ENCODE measurements around the gene IDH1. TPM values are rescaled to one million over a fixed set of nuclear protein-coding genes. Genes with fewer than 3 reads are reported as not detected.
"Not testable (repeated sequence)": the region's sequence is repeated elsewhere in the genome, so short reads cannot be mapped to it uniquely, and the experiment has no call there.

IDH1 gene
- total and polyA plus RNA-seq, 2 experiments from 2014 or later = 53.5 to 53.6 TPM

- Histone ChIP-seq H3K9me2 (ENCODE audit: insufficient read depth) (no peaks in the 10 kb centered on the region), H3K79me2 (ENCODE audit: insufficient read depth) (peaks cover 35% of the 10 kb centered on the region), H3K9me3 (ENCODE audit: low read depth) (no peaks in the 10 kb centered on the region), H3K27ac (no peak overlapping the region), H3K27me3 (replicated peaks; ENCODE audit: insufficient read depth) (no peaks in the 10 kb centered on the region), H3K4me2 (ENCODE audit: unreplicated experiment) (no peak overlapping the region), H3F3A (ENCODE audit: insufficient read depth) (0 out of 2 replicates have a peak, but pooled peaks cover 8% of the 10 kb centered on the region), H3K9ac (no peak overlapping the region), H2AFZ (no peak overlapping the region), H3K36me3 (ENCODE audit: low read depth) (peaks cover 69% of the 10 kb centered on the region), H3K4me1 (ENCODE audit: insufficient read depth) (no peaks in the 10 kb centered on the region), H3K4me3 (no peak overlapping the region), H4K20me1 (ENCODE audit: insufficient read depth) (no peaks in the 10 kb centered on the region)
- no peak for TF ChIP-seq EZH2 (IDR thresholded peaks at IDR 0.05; ENCODE audit: insufficient read depth, poor library complexity, severe bottlenecking)
- TF ChIP-seq EZH2phosphoT487 (IDR thresholded peaks at IDR 0.05; ENCODE audit: insufficient read depth, low read depth) = no peak
- in situ Hi-C loops (cut with MboI) = no loop called here
- no peak for DNase-seq
Observed at GRCh38 chr2:208274748-208275147, 19.9 kb upstream of the IDH1 start.

DNA sequence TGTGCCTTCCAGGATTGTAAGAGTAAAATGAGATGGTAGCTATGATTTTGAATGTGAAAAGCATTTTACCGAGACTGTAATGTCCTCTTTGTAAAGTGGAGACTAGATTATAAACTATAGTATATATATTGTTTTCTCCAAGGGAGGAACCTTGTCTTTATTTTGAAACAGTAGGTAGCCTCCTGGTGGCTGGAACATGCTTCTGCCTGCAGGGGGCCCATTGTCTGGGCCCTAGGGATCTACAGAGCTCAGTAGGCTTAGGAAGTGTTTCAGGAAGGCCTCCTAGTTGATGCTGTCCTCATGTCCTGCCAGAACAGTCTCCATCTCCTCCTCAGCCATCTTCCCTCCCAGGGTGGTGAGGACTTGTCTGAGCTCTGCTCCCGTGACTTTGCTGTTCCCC is 14.2 kb upstream of the IDH1 start:
- TF ChIP-seq EZH2 (IDR thresholded peaks at IDR 0.05; ENCODE audit: insufficient read depth, poor library complexity, severe bottlenecking) = no peak
- TF ChIP-seq EZH2phosphoT487 (IDR thresholded peaks at IDR 0.05; ENCODE audit: insufficient read depth, low read depth) = no peak
- DNase-seq = no peak
- H3K9ac ChIP-seq = no peak overlapping the region
- no peak overlapping the region for H3K27ac ChIP-seq
- H3K4me3 ChIP-seq = no peak overlapping the region
- H3K9me3 ChIP-seq (ENCODE audit: low read depth) = no peaks in the 10 kb centered on the region
- peaks cover 56% of the 10 kb centered on the region for H3K79me2 ChIP-seq (ENCODE audit: insufficient read depth)
- peaks cover 23% of the 10 kb centered on the region for H3K36me3 ChIP-seq (ENCODE audit: low read depth)
- H3K27me3 ChIP-seq (replicated peaks; ENCODE audit: insufficient read depth) = no peaks in the 10 kb centered on the region
- no peak overlapping the region for H3K4me2 ChIP-seq (ENCODE audit: unreplicated experiment)
- in situ Hi-C loops (cut with MboI) = no loop called here
- 93 to 95% methylated on average over 2 of the region's 2 CpGs for WGBS, 2 experiments (ENCODE audit: low coverage in 1 of 2, low lambda C conversion rate in 2 of 2, missing lambda C conversion rate in 2 of 2)
- H3K9me2 ChIP-seq (ENCODE audit: insufficient read depth) = no peaks in the 10 kb centered on the region
- H3F3A ChIP-seq (ENCODE audit: insufficient read depth) = peaks cover 19% of the 10 kb centered on the region
- peaks cover 26% of the 10 kb centered on the region for H3K4me1 ChIP-seq (ENCODE audit: insufficient read depth)
- H2AFZ ChIP-seq = no peak overlapping the region
- no peaks in the 10 kb centered on the region for H4K20me1 ChIP-seq (ENCODE audit: insufficient read depth)

DNA sequence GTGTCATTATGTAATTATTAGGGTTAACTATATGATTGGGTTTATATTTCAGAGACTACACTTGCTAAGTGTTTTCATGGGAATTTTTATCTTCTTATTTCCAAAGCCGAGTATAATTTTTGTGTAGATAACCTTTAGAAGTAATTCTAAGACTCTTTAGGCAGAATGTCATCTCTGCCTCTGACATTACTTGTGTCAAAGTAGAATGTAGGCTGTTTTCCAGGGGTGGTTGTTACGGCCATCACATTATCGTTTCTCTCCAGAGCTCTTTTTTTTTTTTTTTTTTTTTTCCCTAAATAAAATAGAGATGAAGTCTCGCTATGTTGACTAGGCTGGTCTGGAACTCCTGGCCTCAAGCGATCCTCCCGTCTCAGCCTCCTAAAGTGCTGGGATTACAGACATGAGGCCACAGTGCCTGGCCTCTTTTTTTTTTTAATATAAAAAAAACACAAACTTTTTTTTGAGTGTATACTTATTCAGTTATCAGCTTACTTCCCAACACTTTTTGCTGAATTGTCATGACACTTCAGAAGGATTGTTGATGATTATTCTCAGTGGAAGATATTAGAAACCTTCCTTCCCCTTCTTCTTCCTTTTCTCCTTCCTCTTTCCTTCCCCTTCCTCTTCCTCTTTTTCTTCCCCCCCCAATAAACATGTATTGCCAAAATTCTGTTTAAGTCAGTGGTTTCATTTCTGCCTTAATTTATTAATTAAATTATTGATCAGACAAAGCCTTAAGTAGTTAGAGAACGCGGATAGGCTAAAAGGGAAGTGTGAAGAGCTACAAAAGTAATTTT is 13.5 kb upstream of the IDH1 start:
- in situ Hi-C loops (cut with MboI) = no loop called here
- Histone ChIP-seq H4K20me1 (ENCODE audit: insufficient read depth) (no peaks in the 10 kb centered on the region), H3K36me3 (ENCODE audit: low read depth) (peaks cover 16% of the 10 kb centered on the region), H3K9ac (no peak overlapping the region), H2AFZ (no peak overlapping the region), H3K4me3 (peak overlapping the region; percentile 92; the same call in 1 of the 2 replicates), H3K27me3 (replicated peaks; ENCODE audit: insufficient read depth) (no peaks in the 10 kb centered on the region), H3K4me2 (ENCODE audit: unreplicated experiment) (peak overlapping the region; percentile 79), H3K9me3 (ENCODE audit: low read depth) (no peaks in the 10 kb centered on the region), H3K79me2 (ENCODE audit: insufficient read depth) (peaks cover 56% of the 10 kb centered on the region), H3F3A (ENCODE audit: insufficient read depth) (peaks cover 19% of the 10 kb centered on the region), H3K4me1 (ENCODE audit: insufficient read depth) (peaks cover 26% of the 10 kb centered on the region), H3K9me2 (ENCODE audit: insufficient read depth) (no peaks in the 10 kb centered on the region), H3K27ac (no peak overlapping the region)
- TF ChIP-seq EZH2 (IDR thresholded peaks at IDR 0.05; ENCODE audit: insufficient read depth, poor library complexity, severe bottlenecking) (no peak), EZH2phosphoT487 (IDR thresholded peaks at IDR 0.05; ENCODE audit: insufficient read depth, low read depth) (no peak)
- DNase-seq = no peak
- WGBS, 2 experiments (ENCODE audit: low coverage in 1 of 2, low lambda C conversion rate in 2 of 2, missing lambda C conversion rate in 2 of 2) = 84 to 90% methylated on average over 8 of the region's 8 CpGs

DNA sequence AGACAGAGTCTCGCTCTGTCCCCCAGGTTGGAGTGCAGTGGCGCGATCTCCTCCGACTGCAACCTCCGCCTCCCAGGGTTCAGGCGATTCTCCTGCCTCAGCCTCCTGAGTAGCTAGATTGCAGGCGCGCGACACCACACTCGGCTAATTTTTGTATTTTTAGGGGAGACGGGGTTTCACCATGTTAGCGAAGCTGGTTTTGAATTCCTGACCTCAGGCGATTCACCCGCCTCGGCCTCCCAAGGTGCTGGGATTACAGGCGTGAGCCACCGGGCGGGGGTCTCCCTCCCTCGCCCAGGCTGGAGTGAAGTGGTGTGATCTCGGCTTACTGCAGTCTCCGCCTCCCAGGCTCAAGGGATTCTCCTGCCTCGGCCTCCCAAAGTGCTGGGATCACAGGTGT is 12.7 kb upstream of the IDH1 start:
- H3K4me3 ChIP-seq = peak overlapping the region; percentile 92

More for the DNA sequence above, 12.7 kb upstream of the IDH1 start:
- H3K9me3 ChIP-seq (ENCODE audit: low read depth); H3K27me3 ChIP-seq (replicated peaks; ENCODE audit: insufficient read depth); H4K20me1 ChIP-seq (ENCODE audit: insufficient read depth); DNase-seq; H3K9me2 ChIP-seq (ENCODE audit: insufficient read depth); H2AFZ ChIP-seq; H3K36me3 ChIP-seq (ENCODE audit: low read depth); in situ Hi-C loops (cut with MboI): not testable (repeated sequence)
- Histone ChIP-seq H3K4me2 (ENCODE audit: unreplicated experiment) (peak overlapping the region; percentile 79), H3K27ac (peak overlapping the region; percentile 82; the same call in 1 of the 2 replicates), H3K79me2 (ENCODE audit: insufficient read depth) (peaks cover 56% of the 10 kb centered on the region), H3F3A (ENCODE audit: insufficient read depth) (peaks cover 19% of the 10 kb centered on the region), H3K9ac (peak overlapping the region; percentile 90), H3K4me1 (ENCODE audit: insufficient read depth) (peaks cover 26% of the 10 kb centered on the region)
- WGBS, 2 experiments (ENCODE audit: low coverage in 1 of 2, low lambda C conversion rate in 2 of 2, missing lambda C conversion rate in 2 of 2) = 67 to 83% methylated on average over 13 to 22 of the region's 22 CpGs
